ENCODE data around the gene CERK.
"Not testable (repeated sequence)": the region's sequence is repeated elsewhere in the genome, so short reads cannot be mapped to it uniquely, and the experiment has no call there.

CERK gene

DNA sequence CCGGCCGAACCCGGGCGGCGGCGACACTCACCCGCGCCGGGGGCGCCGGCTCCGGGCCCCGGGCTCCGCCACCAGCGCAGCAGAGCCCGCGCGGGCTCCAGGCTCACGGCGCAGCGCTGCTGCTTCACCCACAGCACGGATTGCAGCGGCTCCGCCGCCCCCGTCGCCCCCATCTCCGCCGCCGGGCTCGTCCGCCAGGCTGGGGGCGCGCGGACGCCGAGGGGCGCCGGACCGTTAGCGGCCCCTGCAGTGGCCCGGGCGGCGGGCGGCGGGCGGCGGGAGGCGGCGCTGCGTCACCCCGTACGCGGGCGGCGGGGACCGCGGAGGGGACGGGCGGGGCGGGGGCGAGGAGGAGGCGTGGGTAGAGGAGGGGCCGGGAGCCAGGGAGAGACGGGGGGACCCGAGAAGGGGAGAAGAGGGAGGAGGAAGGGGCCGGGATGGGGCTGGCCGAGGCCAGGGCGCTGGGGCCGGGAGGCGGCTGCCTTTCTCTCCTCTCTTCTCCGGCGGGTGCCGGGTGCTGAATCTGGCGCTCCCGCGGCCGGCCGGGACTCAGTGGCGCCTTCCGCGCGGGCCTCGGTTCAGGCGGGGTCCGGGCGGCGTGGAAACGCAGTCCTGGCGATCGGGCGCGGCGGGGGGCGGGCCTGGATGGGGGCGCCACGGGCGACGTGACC lies at the start of gene CERK:
TSS of gene CERK (minus strand) at position 277 of the 671 bp plus-strand sequence. CDS start at position 173, 104 bp downstream.
- peak; percentile 66 for DNase-seq

DNA sequence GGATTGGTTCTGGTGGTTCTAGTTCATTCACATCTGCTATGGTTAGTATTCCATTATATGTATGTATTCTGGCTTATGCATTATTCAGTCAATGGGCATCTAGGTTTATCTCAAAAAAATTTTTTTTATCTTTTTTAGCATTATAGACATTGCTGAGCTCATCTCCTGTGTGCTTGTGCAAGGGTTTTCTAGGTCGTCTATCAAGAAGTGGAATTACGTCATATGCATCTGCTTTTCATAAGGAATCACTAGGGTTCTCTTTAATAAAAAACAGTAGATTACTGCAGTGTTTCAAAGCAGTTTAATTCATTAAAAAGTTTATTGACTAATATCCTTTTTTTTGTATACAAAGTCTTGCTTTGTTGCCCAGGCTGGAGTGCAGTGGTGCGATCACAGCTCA lies 45.7 kb upstream of the CERK start:
- DNase-seq, result no peak

GRCh38 chr22:46782200-46782599 lies 44.1 kb upstream of the CERK start:
- DNase-seq, result not testable (repeated sequence)

- no peak for DNase-seq
Observed at GRCh38 chr22:46781291-46781690, 43.2 kb upstream of the CERK start.

- DNase-seq, result no peak
Observed at GRCh38 chr22:46780453-46780852, 42.4 kb upstream of the CERK start.

- DNase-seq, result no peak
Observed at GRCh38 chr22:46779651-46780050, 41.6 kb upstream of the CERK start.

GRCh38 chr22:46779023-46779422 lies 41.0 kb upstream of the CERK start:
- DNase-seq, result no peak

- peak; percentile 30 for DNase-seq
Observed at GRCh38 chr22:46777609-46777970, 39.5 kb upstream of the CERK start.

GRCh38 chr22:46776876-46777608 lies 39.0 kb upstream of the CERK start:
- DNase-seq, result no peak

GRCh38 chr22:46775850-46776826 lies 38.1 kb upstream of the CERK start:
- no peak for DNase-seq

DNA sequence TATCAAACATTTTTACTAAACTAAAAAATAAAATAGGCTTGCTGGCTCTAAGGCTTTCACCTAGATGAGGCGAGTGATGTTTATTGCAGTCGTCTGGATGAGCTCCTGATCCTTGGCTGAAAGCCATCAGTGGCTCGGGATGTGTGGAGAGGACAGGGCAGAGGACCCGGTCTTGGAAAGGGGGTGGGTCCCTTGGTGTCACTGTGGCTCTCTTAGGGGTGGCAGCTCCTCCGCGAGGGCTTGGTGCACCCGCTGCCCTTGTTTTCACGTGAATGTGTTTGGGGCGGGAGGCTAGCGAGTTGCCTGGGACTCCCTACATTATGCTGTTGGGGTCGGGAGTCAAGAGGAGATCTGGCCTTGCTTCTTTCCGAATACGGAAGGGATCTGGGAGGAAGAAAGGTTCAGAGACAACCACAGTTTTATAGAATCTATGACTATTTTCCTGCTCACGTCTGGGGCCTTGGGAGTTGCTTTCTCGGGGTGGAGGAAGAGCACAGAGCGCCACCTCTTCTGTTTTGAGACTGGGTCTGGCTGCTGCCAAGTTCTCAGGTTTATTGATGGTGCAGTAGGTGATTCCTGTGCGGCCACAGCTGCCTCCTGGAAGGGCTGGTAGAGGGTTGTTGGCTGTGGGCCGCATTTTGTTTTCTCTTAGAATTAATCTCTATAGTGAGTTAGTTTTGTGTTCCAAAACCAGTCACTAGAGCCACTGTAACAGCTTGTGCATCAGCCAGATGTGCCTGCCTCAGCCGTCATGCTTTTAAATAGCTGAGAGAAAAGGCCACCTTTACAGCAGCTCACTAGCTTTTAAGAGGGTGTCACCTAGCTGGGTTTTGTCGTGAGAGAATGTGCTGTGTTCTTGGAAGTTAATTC lies 37.2 kb upstream of the CERK start:
- no peak for DNase-seq

- no peak for DNase-seq
Observed at GRCh38 chr22:46774253-46774979, 36.4 kb upstream of the CERK start.

GRCh38 chr22:46773076-46773475 lies 35.0 kb upstream of the CERK start:
- no peak for DNase-seq

DNA sequence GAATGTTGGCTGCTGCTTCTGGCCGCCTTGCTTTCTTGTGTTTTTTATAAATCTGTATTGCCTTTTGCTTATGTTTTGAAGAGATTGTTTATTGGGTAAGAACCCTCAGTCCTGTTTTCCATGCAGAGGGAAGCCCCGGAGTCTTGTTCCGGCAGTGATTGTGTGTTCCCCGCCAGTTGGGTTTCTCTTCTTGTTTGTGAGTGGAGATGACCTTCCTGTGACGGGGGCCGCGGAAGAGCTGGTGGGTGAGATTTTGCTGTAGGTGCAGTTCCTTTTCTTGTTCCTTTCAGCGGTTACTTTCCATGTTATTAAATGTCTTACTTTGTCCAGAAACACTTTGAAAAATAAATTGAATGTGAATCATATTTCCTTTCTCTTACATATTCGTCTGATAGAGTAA lies 32.7 kb upstream of the CERK start:
- DNase-seq, result no peak

- DNase-seq, result no peak
Observed at GRCh38 chr22:46770151-46770641, 32.1 kb upstream of the CERK start.

- DNase-seq, result no peak
Observed at GRCh38 chr22:46769706-46770105, 31.7 kb upstream of the CERK start.

DNA sequence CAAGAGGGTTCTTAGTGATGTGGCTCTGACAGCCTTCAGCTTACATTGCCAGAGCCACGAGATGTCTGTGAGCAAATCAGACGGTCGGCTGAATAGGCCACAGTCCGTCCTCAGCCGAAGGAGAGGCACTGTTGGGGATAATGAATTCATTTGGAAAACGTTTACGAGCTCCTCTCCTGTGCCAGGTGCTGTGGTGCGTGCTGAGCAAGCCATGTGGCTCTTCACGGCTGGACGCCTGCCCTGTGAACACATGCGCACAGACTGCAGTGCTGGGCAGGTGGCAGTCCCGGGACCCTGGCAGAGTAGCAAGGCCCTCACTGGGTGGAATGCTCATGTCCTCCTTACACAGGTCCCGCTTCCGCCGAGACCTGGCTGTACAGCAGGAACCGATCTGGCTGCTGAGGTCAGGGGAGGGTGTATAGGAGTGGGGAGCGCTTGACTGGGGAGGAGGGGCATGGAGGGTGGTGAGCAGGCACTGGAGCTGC lies 31.2 kb upstream of the CERK start:
- DNase-seq, result no peak

DNA sequence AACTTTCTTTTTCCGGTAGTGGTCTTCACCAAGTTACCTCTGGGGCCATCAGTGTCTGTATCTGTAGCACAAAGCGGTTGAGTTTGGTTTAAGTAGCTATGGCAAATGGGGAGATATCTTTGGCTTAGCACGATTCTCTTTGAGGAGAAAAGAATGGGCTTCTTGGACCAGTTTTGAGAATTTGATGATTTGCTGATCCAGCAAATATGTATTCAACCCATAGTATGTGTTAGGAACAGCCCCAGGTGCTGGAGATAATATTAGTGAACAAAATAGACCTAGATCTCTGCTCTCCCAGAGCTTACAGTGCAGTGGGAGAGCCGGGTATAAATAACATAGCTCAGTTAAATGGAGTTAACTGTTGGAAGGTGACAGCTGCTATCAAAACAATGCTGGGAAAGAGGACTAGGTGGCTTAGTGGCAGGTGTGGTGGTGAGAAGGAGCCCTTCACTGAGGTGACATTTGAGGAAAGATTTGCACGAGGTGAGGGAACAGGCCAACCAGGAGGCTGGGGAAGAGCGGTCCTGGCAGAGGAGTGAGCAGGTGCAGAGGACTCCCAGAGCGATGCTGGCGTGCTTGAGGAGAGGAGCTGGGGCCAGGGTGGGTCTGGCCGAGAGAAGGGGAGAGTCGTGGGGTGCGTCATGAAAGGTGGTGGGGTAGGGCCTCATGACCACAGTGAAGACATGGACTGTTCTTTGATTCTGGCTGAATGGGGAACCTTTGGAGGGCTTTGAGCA lies 29.4 kb upstream of the CERK start:
- DNase-seq, result no peak

- no peak for DNase-seq
Observed at GRCh38 chr22:46766611-46767010, 28.6 kb upstream of the CERK start.

- DNase-seq, result no peak
Observed at GRCh38 chr22:46764779-46765485, 26.9 kb upstream of the CERK start.
